H9 (cell line): ENCODE measurements around the gene PKP1. TPM values are rescaled to one million over a fixed set of nuclear protein-coding genes. Genes with fewer than 3 reads are reported as not detected.

Experiments
- DNase-seq: peaks from one replicate; pipeline ENCODE4 v3.0.0-alpha.2; 2017
- H2AFZ ChIP-seq: one replicate; pipeline ENCODE4 v1.6.1; 2013; ENCODE audit warnings: mild to moderate bottlenecking, low read length, control low read depth, moderate library complexity
- H2AK5ac ChIP-seq: 2 replicates; pipeline ENCODE4 v1.6.1; 2013; ENCODE audit warnings: low read length, control low read depth, mixed read lengths; ENCODE audit not compliant: insufficient read length
- H2BK120ac ChIP-seq: one replicate; pipeline ENCODE4 v1.6.1; 2013; ENCODE audit warnings: low read depth, mild to moderate bottlenecking, low read length, control low read depth, inconsistent platforms; ENCODE audit not compliant: poor library complexity, severe bottlenecking
- H2BK12ac ChIP-seq: 2 replicates; pipeline ENCODE4 v1.6.1; 2013; ENCODE audit warnings: low read length, control low read depth, mixed read lengths, low read depth; ENCODE audit not compliant: insufficient read length
- H2BK15ac ChIP-seq: 2 replicates; pipeline ENCODE4 v1.6.1; 2013; ENCODE audit warnings: low read depth, low read length, control low read depth
- H2BK20ac ChIP-seq: one replicate; pipeline ENCODE4 v1.6.1; 2013; ENCODE audit warnings: low read depth, mild to moderate bottlenecking, low read length, control low read depth, inconsistent platforms; ENCODE audit not compliant: poor library complexity, severe bottlenecking
- H2BK5ac ChIP-seq: 2 replicates; pipeline ENCODE4 v1.6.1; 2013; ENCODE audit warnings: low read length, control low read depth, mixed read lengths; ENCODE audit not compliant: insufficient read length
- H3K14ac ChIP-seq: 2 replicates; pipeline ENCODE4 v1.6.1; 2013; ENCODE audit warnings: low read length, control low read depth; ENCODE audit not compliant: insufficient read depth
- H3K18ac ChIP-seq: 2 replicates; pipeline ENCODE4 v1.6.1; 2013; ENCODE audit warnings: low read depth, mild to moderate bottlenecking, mixed read lengths, low read length, control low read depth; ENCODE audit not compliant: insufficient read length
- H3K23ac ChIP-seq: 2 replicates; pipeline ENCODE4 v1.6.1; 2013; ENCODE audit warnings: low read length, control low read depth, mixed read lengths, low read depth; ENCODE audit not compliant: insufficient read length
- H3K23me2 ChIP-seq: 2 replicates; pipeline ENCODE4 v1.6.1; 2013; ENCODE audit warnings: low read depth, mild to moderate bottlenecking, mixed read lengths, low read length, control low read depth; ENCODE audit not compliant: insufficient read length, poor library complexity, severe bottlenecking
- H3K27ac ChIP-seq: 2 replicates; pipeline ENCODE4 v1.5.1; 2013; ENCODE audit warnings: low read length, control low read depth, mixed read lengths, low read depth; ENCODE audit not compliant: insufficient read length
- H3K27me3 ChIP-seq: 2 replicates; pipeline ENCODE4 v1.6.1; 2013; ENCODE audit warnings: low read length, control low read depth, inconsistent platforms; ENCODE audit not compliant: insufficient read depth
- H3K4ac ChIP-seq: 2 replicates; pipeline ENCODE4 v1.6.1; 2013; ENCODE audit warnings: low read depth, mild to moderate bottlenecking, control low read depth, inconsistent platforms, low read length, moderate library complexity
- H3K4me1 ChIP-seq: 2 replicates; pipeline ENCODE4 v1.6.1; 2013; ENCODE audit warnings: low read length, control low read depth, inconsistent platforms; ENCODE audit not compliant: insufficient read depth
- H3K4me2 ChIP-seq: 2 replicates; pipeline ENCODE4 v1.6.1; 2013; ENCODE audit warnings: low read length, control low read depth, mixed read lengths; ENCODE audit not compliant: insufficient read length, insufficient read depth
- H3K56ac ChIP-seq: 2 replicates; pipeline ENCODE4 v1.6.1; 2013; ENCODE audit warnings: low read depth, mild to moderate bottlenecking, mixed read lengths, low read length, control low read depth; ENCODE audit not compliant: insufficient read length
- H3K79me1 ChIP-seq: 2 replicates; pipeline ENCODE4 v1.6.1; 2013; ENCODE audit warnings: low read depth, mild to moderate bottlenecking, moderate library complexity, low read length, control low read depth, inconsistent platforms; ENCODE audit not compliant: insufficient read depth, poor library complexity, severe bottlenecking
- H3K79me2 ChIP-seq: 2 replicates; pipeline ENCODE4 v1.6.1; 2013; ENCODE audit warnings: low read length, control low read depth, inconsistent platforms; ENCODE audit not compliant: insufficient read depth
- H3K9ac ChIP-seq: 2 replicates; pipeline ENCODE4 v1.6.1; 2013; ENCODE audit warnings: low read length, control low read depth, mixed read lengths; ENCODE audit not compliant: insufficient read length; ENCODE audit errors: extremely low read depth
- H3K9me3 ChIP-seq: one replicate; pipeline ENCODE4 v1.6.1; 2013; ENCODE audit warnings: low read depth, low read length, inconsistent platforms; ENCODE audit not compliant: control insufficient read depth
- H3T11ph ChIP-seq: one replicate; pipeline ENCODE4 v1.6.1; 2013; ENCODE audit warnings: mild to moderate bottlenecking, low read length, control low read depth, inconsistent platforms
- H4K20me1 ChIP-seq: one replicate; pipeline ENCODE4 v1.6.1; 2013; ENCODE audit not compliant: control insufficient read depth, insufficient read length, insufficient read depth
- H4K5ac ChIP-seq: 2 replicates; pipeline ENCODE4 v1.6.1; 2013; ENCODE audit warnings: low read depth, mild to moderate bottlenecking, mixed read lengths, low read length, control low read depth; ENCODE audit not compliant: insufficient read length
- H4K8ac ChIP-seq: replicated peaks from 2 replicates; pipeline ENCODE4 v1.6.1; 2013; ENCODE audit warnings: low read length, control low read depth, mixed read lengths, low read depth; ENCODE audit not compliant: insufficient read length
- H4K91ac ChIP-seq: 2 replicates; pipeline ENCODE4 v1.6.1; 2013; ENCODE audit warnings: low read depth, mild to moderate bottlenecking, moderate library complexity, mixed read lengths, low read length, control low read depth; ENCODE audit not compliant: insufficient read length
- H3K27ac Mint-ChIP-seq, 3 experiments: 2 replicates in 2 of 3; 3 replicates in 1 of 3; pipeline ENCODE4 v1.8.0; 2020 to 2021; ENCODE audit warnings: mixed read lengths in 3 of 3, mild to moderate bottlenecking in 1 of 3, moderate library complexity in 1 of 3
- H3K27me3 Mint-ChIP-seq: 2 replicates; pipeline ENCODE4 v1.8.0; 2021; ENCODE audit warnings: low read depth, mild to moderate bottlenecking, moderate library complexity, mixed read lengths
- H3K36me3 Mint-ChIP-seq, 3 experiments: 2 replicates in 2 of 3; 3 replicates in 1 of 3; pipeline ENCODE4 v1.8.0; 2020 to 2021; ENCODE audit warnings: low read depth in 3 of 3, mixed read lengths in 3 of 3; ENCODE audit not compliant: insufficient read depth in 1 of 3
- H3K4me1 Mint-ChIP-seq, 2 experiments: 2 replicates each; pipeline ENCODE4 v1.8.0; 2020; ENCODE audit warnings: mixed read lengths in 2 of 2
- H3K4me3 Mint-ChIP-seq, 2 experiments: 2 replicates in 1 of 2; 3 replicates in 1 of 2; pipeline ENCODE4 v1.8.0; 2020 to 2021; ENCODE audit warnings: mild to moderate bottlenecking in 2 of 2, mixed read lengths in 2 of 2, moderate library complexity in 1 of 2
- H3K9me3 Mint-ChIP-seq, 2 experiments: 2 replicates in 1 of 2; 3 replicates in 1 of 2; pipeline ENCODE4 v1.8.0; 2020; ENCODE audit warnings: mild to moderate bottlenecking in 2 of 2, mixed read lengths in 2 of 2, moderate library complexity in 1 of 2
- CTCF ChIP-seq: fragments of 200-600 bp; sonication (generic); conservative IDR thresholded peaks from 3 replicates; pipeline ENCODE4 v1.8.0; 2021; ENCODE audit warnings: antibody characterized with exemption, mild to moderate bottlenecking
- WGBS: extraction: QIAGEN DNeasy Blood & Tissue Kit; methylation state at CpG from one replicate; pipeline ENCODE4 v1.1.7; 2013; ENCODE audit warnings: missing lambda C conversion rate, low lambda C conversion rate, mixed read lengths; ENCODE audit not compliant: insufficient read length; ENCODE audit errors: extremely low coverage; 5-methylcytosine and 5-hydroxymethylcytosine counted together
- total RNA-seq: library from RNA; stranded (reverse); gene quantifications from 2 replicates; pipeline ENCODE4 v1.2.1, GENCODE V29; 2021

Gene PKP1
- total RNA-seq, 1 experiment from 2014 or later: 0.09 TPM

GRCh38 chr1:201371276-201371675 is 88.0 kb downstream of the PKP1 start:
- Histone ChIP-seq H3K23ac (no peak overlapping the region), H3K27ac (no peak overlapping the region), H3K23me2 (no peaks in the 10 kb centered on the region), H2AFZ (no peak overlapping the region), H3K79me2 (no peaks in the 10 kb centered on the region), H4K8ac (no peak overlapping the region), H3K14ac (no peak overlapping the region), H3T11ph (no peak overlapping the region), H3K9ac (no peak overlapping the region), H2BK20ac (no peak overlapping the region), H3K4ac (no peak overlapping the region), H4K5ac (no peak overlapping the region), H3K4me2 (no peak overlapping the region), H2BK120ac (no peak overlapping the region), H3K9me3 (no peaks in the 10 kb centered on the region), H2AK5ac (no peak overlapping the region), H3K18ac (no peak overlapping the region), H4K91ac (no peak overlapping the region), H2BK15ac (no peak overlapping the region), H4K20me1 (no peaks in the 10 kb centered on the region), H3K4me1 (peaks cover 19% of the 10 kb centered on the region; the same call in 1 of the 2 replicates), H2BK5ac (no peak overlapping the region), H3K27me3 (no peaks in the 10 kb centered on the region; the same call in 1 of the 2 replicates), H2BK12ac (no peak overlapping the region), H3K56ac (no peak overlapping the region), H3K79me1 (no peaks in the 10 kb centered on the region)
- H3K27me3 Mint-ChIP-seq: peaks cover 19% of the 10 kb centered on the region
- no peak overlapping the region for H3K27ac Mint-ChIP-seq
- no peaks in the 10 kb centered on the region for H3K36me3 Mint-ChIP-seq
- H3K4me3 Mint-ChIP-seq: no peak overlapping the region
- TF ChIP-seq CTCF: no peak
- H3K4me1 Mint-ChIP-seq: peaks cover 47 to 48% of the 10 kb centered on the region in 2 experiments
- no peak for DNase-seq
- H3K9me3 Mint-ChIP-seq: no peaks in the 10 kb centered on the region
- WGBS: no CpG with 5 or more reads among the region's 9 CpGs
